GM12892 (cell line): ENCODE measurements around the gene PTMS.

Source experiments
- POLR2A ChIP-seq: IDR thresholded peaks from 2 replicates; pipeline ENCODE4 v1.6.1; 2011; ENCODE audit warnings: low read depth, low read length, control low read depth
- POLR2AphosphoS5 ChIP-seq: IDR thresholded peaks from 2 replicates; pipeline ENCODE4 v1.6.1; 2011; ENCODE audit warnings: low read depth, low read length, control low read depth

DNA sequence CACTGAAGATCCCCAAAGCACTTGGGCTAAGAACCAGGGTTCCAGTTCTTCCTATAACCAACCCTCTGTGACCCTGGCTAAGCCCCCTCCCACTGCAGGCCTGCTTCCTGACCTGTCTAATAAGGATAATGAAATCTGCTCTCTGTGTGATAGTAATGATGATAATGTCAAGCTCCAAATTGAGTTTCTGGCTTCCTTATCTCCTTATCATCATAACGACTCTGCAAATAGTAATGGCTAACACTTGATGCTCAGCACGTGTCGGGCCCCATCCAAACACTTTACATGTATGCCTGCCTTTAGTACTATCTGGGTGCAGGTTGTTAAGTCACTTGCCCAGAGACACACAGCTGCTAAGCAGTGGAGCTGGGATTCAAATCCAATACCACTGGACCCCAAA, 50.4 kb downstream of the PTMS start:
- TF ChIP-seq POLR2A = no peak
- TF ChIP-seq POLR2AphosphoS5 = no peak
